ENCODE data around the gene BRD1.

BRD1 gene

GRCh38 chr22:49827853-49828598 lies at the start of gene BRD1:
Gene BRD1 (minus strand): TSS chr22:49827873. CDS start chr22:49824317, 3,556 bp downstream.
- DNase-seq (ENCODE audit: low read depth in 2 of 2) = peak in 1 of 2 donors; percentile 30

- no peak for DNase-seq (ENCODE audit: low read depth in 2 of 2)
Observed at GRCh38 chr22:49873228-49873940, 45.7 kb upstream of the BRD1 start.

GRCh38 chr22:49872347-49872746 lies 44.7 kb upstream of the BRD1 start:
- no peak for DNase-seq (ENCODE audit: low read depth in 2 of 2)

GRCh38 chr22:49871482-49871881 lies 43.8 kb upstream of the BRD1 start:
- DNase-seq (ENCODE audit: low read depth in 2 of 2) = no peak

- no peak for DNase-seq (ENCODE audit: low read depth in 2 of 2)
Observed at GRCh38 chr22:49869845-49870712, 42.4 kb upstream of the BRD1 start.

GRCh38 chr22:49869086-49869830 lies 41.6 kb upstream of the BRD1 start:
- no peak for DNase-seq (ENCODE audit: low read depth in 2 of 2)

- no peak for DNase-seq (ENCODE audit: low read depth in 2 of 2)
Observed at GRCh38 chr22:49867303-49868265, 39.9 kb upstream of the BRD1 start.

GRCh38 chr22:49866646-49867045 lies 39.0 kb upstream of the BRD1 start:
- no peak for DNase-seq (ENCODE audit: low read depth in 2 of 2)

GRCh38 chr22:49866134-49866533 lies 38.5 kb upstream of the BRD1 start:
- no peak for DNase-seq (ENCODE audit: low read depth in 2 of 2)

- DNase-seq (ENCODE audit: low read depth in 2 of 2) = no peak
Observed at GRCh38 chr22:49865156-49865555, 37.5 kb upstream of the BRD1 start.

- no peak for DNase-seq (ENCODE audit: low read depth in 2 of 2)
Observed at GRCh38 chr22:49863931-49864330, 36.3 kb upstream of the BRD1 start.

- DNase-seq (ENCODE audit: low read depth in 2 of 2) = no peak
Observed at GRCh38 chr22:49862496-49862776, 34.8 kb upstream of the BRD1 start.

GRCh38 chr22:49861642-49862495 lies 34.2 kb upstream of the BRD1 start:
- no peak for DNase-seq (ENCODE audit: low read depth in 2 of 2)

- no peak for DNase-seq (ENCODE audit: low read depth in 2 of 2)
Observed at GRCh38 chr22:49858827-49859226, 31.2 kb upstream of the BRD1 start.

- no peak for DNase-seq (ENCODE audit: low read depth in 2 of 2)
Observed at GRCh38 chr22:49856766-49857618, 29.3 kb upstream of the BRD1 start.

- DNase-seq (ENCODE audit: low read depth in 2 of 2) = no peak
Observed at GRCh38 chr22:49856343-49856742, 28.7 kb upstream of the BRD1 start.

- no peak for DNase-seq (ENCODE audit: low read depth in 2 of 2)
Observed at GRCh38 chr22:49855251-49855911, 27.7 kb upstream of the BRD1 start.

Measured in stimulated activated CD8-positive, alpha-beta memory T cell treated with anti-CD3 and anti-CD28 coated beads, Interleukin-7, amount 100 ng/mL, for 1 hour (primary cell).